Measurements from ENCODE around the gene FYB2. TPM values are rescaled to one million over a fixed set of nuclear protein-coding genes. Genes with fewer than 3 reads are reported as not detected.

Gene FYB2
- total RNA-seq, 1 experiment from 2014 or later = 0.15 TPM

DNA sequence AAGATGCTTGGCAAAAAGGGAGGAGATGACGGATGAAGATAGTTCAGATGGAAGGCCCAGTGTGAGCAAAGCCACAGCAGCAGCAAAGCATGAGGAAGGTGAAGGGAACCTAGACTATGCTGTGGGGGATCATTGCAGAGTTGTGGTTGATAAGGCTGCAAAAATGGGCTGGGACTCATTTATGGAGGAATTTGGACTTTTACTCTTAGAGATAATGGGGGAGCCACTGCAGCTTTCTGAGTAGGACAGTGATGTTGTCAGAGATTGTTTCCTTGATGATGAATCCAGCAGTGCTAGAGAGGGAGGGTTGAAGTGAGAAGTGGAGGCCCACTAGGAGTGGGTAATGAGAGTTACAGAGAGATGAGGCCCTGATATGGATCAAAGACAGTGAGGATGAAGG is 33.3 kb upstream of the FYB2 start (continued):
- TF ChIP-seq, protein P1, sequence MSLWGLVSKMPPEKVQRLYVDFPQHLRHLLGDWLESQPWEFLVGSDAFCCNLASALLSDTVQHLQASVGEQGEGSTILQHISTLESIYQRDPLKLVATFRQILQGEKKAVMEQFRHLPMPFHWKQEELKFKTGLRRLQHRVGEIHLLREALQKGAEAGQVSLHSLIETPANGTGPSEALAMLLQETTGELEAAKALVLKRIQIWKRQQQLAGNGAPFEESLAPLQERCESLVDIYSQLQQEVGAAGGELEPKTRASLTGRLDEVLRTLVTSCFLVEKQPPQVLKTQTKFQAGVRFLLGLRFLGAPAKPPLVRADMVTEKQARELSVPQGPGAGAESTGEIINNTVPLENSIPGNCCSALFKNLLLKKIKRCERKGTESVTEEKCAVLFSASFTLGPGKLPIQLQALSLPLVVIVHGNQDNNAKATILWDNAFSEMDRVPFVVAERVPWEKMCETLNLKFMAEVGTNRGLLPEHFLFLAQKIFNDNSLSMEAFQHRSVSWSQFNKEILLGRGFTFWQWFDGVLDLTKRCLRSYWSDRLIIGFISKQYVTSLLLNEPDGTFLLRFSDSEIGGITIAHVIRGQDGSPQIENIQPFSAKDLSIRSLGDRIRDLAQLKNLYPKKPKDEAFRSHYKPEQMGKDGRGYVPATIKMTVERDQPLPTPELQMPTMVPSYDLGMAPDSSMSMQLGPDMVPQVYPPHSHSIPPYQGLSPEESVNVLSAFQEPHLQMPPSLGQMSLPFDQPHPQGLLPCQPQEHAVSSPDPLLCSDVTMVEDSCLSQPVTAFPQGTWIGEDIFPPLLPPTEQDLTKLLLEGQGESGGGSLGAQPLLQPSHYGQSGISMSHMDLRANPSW (CRISPR knock-in tag; conservative IDR thresholded peaks at IDR 0.05; ENCODE audit: low read depth) = no peak

DNA sequence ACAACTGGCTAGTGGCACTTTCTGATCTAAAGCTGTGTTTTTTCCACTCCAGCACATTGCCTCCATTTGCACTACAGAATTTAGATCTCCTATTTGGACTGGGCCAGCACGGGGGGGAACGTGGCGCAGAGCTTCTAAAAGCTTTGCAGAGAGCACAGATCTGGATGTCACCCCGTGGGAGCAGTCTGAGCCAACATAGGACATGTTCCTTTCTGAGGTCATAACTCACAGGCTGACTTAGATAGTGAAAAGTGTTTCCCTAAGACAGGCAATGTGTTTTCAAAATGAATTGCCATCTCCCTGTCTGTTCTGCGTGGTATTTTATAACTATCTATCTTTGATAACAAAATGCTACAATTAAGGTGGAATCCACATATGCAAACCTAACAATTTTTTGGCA is 31.7 kb upstream of the FYB2 start:
- peaks cover 12% of the 10 kb centered on the region for H3K9me3 Mint-ChIP-seq
- ChIA-PET CTCF (interaction anchor here (0.6 kb wide), 1 partner anchor 21 kb away, joined by 4 read pairs; no protein-coding TSS in a partner anchor), POLR2A (interaction anchor here (0.7 kb wide), 1 partner anchor 120 kb away, joined by 3 read pairs; no protein-coding TSS in a partner anchor)
- peaks cover 17% of the 10 kb centered on the region for H3K4me1 Mint-ChIP-seq
- no peak overlapping the region for H3K27ac Mint-ChIP-seq
- no peaks in the 10 kb centered on the region for H3K36me3 Mint-ChIP-seq
- H3K27me3 Mint-ChIP-seq (ENCODE audit: low read depth) = peaks cover 9% of the 10 kb centered on the region
- TF ChIP-seq EMX1 (CRISPR knock-in tag; IDR thresholded peaks at IDR 0.05) (no peak), HMGA2 (CRISPR knock-in tag; IDR thresholded peaks at IDR 0.05) (no peak), RELA (CRISPR knock-in tag; IDR thresholded peaks at IDR 0.05; ENCODE audit: borderline replicate concordance) (no peak), ZNF121 (CRISPR knock-in tag; IDR thresholded peaks at IDR 0.05) (no peak), CREM (CRISPR knock-in tag; IDR thresholded peaks at IDR 0.05) (no peak), ESRRA (CRISPR knock-in tag; IDR thresholded peaks at IDR 0.05; ENCODE audit: borderline replicate concordance) (no peak), GABPB1 (CRISPR knock-in tag; IDR thresholded peaks at IDR 0.05) (no peak), FOXK1 (CRISPR knock-in tag; IDR thresholded peaks at IDR 0.05) (no peak), FOXJ3 (CRISPR knock-in tag; IDR thresholded peaks at IDR 0.05; ENCODE audit: borderline replicate concordance) (no peak), ZNF423 (CRISPR knock-in tag; IDR thresholded peaks at IDR 0.05) (no peak), ELF4 (CRISPR knock-in tag; IDR thresholded peaks at IDR 0.05; ENCODE audit: low read depth) (no peak), TEAD4 (CRISPR knock-in tag; IDR thresholded peaks at IDR 0.05) (no peak), ZNF138 (CRISPR knock-in tag; conservative IDR thresholded peaks at IDR 0.05) (no peak), NR2C2 (CRISPR knock-in tag; IDR thresholded peaks at IDR 0.05) (no peak)
- TF ChIP-seq, protein P2, sequence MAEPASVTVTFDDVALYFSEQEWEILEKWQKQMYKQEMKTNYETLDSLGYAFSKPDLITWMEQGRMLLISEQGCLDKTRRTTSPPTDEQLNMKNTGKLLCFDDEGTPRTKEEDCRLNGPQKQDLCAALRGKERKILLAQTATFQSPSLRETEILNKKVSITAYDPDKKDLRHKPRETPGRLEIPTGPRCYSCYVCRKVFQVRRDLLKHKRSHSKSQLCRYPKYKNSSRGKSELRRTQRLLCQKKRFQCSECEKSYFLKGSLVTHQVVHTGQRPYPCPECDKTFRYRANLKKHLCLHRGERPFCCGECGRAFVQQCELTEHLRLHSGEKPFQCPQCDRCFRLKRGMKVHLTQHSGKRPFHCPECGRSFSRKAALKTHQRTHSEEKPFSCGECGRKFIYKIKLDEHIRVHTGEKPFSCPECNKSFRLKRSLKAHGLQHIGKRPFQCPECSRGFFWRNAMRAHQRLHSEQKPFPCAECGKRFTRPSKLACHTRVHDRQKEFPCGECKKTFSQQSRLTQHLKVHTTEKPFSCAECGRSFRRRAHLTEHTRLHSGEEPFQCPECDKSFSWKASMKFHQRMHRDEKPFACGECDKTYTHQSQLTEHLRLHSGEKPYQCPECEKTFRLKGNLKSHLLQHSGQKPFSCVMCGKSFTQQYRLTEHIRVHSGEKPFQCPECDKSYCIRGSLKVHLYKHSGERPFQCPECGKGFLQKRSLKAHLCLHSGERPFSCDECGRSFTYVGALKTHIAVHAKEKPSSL (CRISPR knock-in tag; conservative IDR thresholded peaks at IDR 0.05) = no peak
- TF ChIP-seq, protein P3, sequence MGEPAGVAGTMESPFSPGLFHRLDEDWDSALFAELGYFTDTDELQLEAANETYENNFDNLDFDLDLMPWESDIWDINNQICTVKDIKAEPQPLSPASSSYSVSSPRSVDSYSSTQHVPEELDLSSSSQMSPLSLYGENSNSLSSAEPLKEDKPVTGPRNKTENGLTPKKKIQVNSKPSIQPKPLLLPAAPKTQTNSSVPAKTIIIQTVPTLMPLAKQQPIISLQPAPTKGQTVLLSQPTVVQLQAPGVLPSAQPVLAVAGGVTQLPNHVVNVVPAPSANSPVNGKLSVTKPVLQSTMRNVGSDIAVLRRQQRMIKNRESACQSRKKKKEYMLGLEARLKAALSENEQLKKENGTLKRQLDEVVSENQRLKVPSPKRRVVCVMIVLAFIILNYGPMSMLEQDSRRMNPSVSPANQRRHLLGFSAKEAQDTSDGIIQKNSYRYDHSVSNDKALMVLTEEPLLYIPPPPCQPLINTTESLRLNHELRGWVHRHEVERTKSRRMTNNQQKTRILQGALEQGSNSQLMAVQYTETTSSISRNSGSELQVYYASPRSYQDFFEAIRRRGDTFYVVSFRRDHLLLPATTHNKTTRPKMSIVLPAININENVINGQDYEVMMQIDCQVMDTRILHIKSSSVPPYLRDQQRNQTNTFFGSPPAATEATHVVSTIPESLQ (CRISPR knock-in tag; IDR thresholded peaks at IDR 0.05) = no peak
- TF ChIP-seq, protein P4, sequence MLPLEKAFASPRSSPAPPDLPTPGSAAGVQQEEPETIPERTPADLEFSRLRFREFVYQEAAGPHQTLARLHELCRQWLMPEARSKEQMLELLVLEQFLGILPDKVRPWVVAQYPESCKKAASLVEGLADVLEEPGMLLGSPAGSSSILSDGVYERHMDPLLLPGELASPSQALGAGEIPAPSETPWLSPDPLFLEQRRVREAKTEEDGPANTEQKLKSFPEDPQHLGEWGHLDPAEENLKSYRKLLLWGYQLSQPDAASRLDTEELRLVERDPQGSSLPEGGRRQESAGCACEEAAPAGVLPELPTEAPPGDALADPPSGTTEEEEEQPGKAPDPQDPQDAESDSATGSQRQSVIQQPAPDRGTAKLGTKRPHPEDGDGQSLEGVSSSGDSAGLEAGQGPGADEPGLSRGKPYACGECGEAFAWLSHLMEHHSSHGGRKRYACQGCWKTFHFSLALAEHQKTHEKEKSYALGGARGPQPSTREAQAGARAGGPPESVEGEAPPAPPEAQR (CRISPR knock-in tag; IDR thresholded peaks at IDR 0.05) = no peak
- no peak for ATAC-seq
- DNase-seq (ENCODE audit: low spot score) = no peak
- no peak overlapping the region for H3K4me3 Mint-ChIP-seq
